ENCODE results near the gene FBLN5.

Gene FBLN5

GRCh38 chr14:91862417-91862816 lies 85.1 kb downstream of the FBLN5 start:
- in situ Hi-C loops (cut with MboI; ENCODE audit: low pct_unique_long_range_greater_than_20kb, low sequenced_read_pairs, unreplicated experiment): no loop called here
- TF ChIP-seq, protein P1, sequence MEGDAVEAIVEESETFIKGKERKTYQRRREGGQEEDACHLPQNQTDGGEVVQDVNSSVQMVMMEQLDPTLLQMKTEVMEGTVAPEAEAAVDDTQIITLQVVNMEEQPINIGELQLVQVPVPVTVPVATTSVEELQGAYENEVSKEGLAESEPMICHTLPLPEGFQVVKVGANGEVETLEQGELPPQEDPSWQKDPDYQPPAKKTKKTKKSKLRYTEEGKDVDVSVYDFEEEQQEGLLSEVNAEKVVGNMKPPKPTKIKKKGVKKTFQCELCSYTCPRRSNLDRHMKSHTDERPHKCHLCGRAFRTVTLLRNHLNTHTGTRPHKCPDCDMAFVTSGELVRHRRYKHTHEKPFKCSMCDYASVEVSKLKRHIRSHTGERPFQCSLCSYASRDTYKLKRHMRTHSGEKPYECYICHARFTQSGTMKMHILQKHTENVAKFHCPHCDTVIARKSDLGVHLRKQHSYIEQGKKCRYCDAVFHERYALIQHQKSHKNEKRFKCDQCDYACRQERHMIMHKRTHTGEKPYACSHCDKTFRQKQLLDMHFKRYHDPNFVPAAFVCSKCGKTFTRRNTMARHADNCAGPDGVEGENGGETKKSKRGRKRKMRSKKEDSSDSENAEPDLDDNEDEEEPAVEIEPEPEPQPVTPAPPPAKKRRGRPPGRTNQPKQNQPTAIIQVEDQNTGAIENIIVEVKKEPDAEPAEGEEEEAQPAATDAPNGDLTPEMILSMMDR (IDR thresholded peaks at IDR 0.05; ENCODE audit: extremely low read depth, insufficient read depth, missing control alignments): no peak
- DNase-seq (ENCODE audit: low spot score): no peak

DNA sequence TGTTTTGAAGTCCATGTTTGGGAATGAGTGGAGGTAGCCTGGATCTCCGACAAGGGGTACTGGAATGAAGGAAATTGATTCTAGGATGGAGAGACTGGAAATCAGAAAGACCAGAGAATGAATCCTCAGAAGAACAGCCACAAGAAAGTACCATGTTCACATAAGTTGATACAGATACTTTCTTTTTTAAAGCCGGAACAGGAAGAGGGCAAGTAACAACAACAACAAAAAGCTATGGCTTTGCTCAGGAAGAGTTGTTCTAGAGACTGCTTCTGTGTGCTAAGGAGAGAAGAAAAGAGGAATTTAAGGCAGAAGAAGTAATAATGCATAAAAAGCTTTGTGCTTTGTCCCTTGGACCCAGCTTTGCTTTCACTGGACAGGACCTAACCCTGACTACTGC lies 86.4 kb downstream of the FBLN5 start:
- in situ Hi-C loops (cut with MboI; ENCODE audit: low pct_unique_long_range_greater_than_20kb, low sequenced_read_pairs, unreplicated experiment): no loop called here
- DNase-seq (ENCODE audit: low spot score): no peak
- TF ChIP-seq, protein P1 (IDR thresholded peaks at IDR 0.05; ENCODE audit: extremely low read depth, insufficient read depth, missing control alignments): no peak

GRCh38 chr14:91860238-91860637 lies 87.3 kb downstream of the FBLN5 start:
- no peak for DNase-seq (ENCODE audit: low spot score)
- in situ Hi-C loops (cut with MboI; ENCODE audit: low pct_unique_long_range_greater_than_20kb, low sequenced_read_pairs, unreplicated experiment): no loop called here
- TF ChIP-seq, protein P1 (IDR thresholded peaks at IDR 0.05; ENCODE audit: extremely low read depth, insufficient read depth, missing control alignments): no peak

GRCh38 chr14:91858536-91859275 lies 88.8 kb downstream of the FBLN5 start:
- in situ Hi-C loops (cut with MboI; ENCODE audit: low pct_unique_long_range_greater_than_20kb, low sequenced_read_pairs, unreplicated experiment): no loop called here
- peak; percentile 31 for DNase-seq (ENCODE audit: low spot score)
- TF ChIP-seq, protein P1 (IDR thresholded peaks at IDR 0.05; ENCODE audit: extremely low read depth, insufficient read depth, missing control alignments): peak; percentile 49

DNA sequence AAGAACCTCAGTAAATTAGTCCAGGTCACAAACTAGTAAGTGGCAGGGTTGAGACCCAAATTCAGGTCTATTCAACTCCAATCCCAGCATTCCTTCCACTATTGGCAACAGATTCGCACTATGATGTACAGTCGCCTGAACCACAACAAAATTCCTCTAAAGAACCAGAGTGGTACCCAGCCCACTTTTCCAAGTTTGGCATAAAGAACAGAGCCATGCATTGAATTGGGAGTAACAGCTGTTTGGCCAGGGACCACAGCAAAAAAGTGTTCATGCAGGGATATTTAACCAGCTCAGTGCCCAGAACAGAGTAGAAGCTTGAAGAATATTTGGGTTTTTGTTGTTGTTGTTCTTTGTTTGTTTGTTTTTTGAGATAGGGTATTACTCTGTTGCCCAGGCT lies 89.9 kb downstream of the FBLN5 start:
- in situ Hi-C loops (cut with MboI; ENCODE audit: low pct_unique_long_range_greater_than_20kb, low sequenced_read_pairs, unreplicated experiment): no loop called here
- no peak for DNase-seq (ENCODE audit: low spot score)
- TF ChIP-seq, protein P1 (IDR thresholded peaks at IDR 0.05; ENCODE audit: extremely low read depth, insufficient read depth, missing control alignments): no peak

- no peak for DNase-seq (ENCODE audit: low spot score)
- in situ Hi-C loops (cut with MboI; ENCODE audit: low pct_unique_long_range_greater_than_20kb, low sequenced_read_pairs, unreplicated experiment): no loop called here
- TF ChIP-seq, protein P1 (IDR thresholded peaks at IDR 0.05; ENCODE audit: extremely low read depth, insufficient read depth, missing control alignments): no peak
Measured at GRCh38 chr14:91854327-91854934, 93.1 kb downstream of the FBLN5 start.
